ENCODE data around the gene DAZAP2.

DNA sequence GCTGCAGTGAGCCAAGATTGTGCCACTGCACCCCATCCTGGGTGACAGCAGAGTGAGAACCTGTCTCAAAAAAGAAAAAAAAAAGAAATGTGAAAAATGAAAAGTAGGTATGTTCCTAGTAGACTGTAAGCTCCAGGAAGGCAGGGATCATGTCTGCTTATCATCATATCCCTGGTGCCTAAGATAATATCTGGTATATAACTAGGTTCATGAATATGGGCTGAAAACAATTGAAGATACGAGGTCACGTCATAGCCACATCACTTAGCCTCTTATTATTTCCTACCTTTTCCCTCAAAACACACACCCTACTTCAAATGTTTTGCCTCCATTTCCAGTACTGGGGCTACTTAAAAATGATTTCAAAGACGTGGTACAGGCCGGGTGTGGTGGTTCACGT, 23.7 kb upstream of the DAZAP2 start:
- TF ChIP-seq, protein P1, sequence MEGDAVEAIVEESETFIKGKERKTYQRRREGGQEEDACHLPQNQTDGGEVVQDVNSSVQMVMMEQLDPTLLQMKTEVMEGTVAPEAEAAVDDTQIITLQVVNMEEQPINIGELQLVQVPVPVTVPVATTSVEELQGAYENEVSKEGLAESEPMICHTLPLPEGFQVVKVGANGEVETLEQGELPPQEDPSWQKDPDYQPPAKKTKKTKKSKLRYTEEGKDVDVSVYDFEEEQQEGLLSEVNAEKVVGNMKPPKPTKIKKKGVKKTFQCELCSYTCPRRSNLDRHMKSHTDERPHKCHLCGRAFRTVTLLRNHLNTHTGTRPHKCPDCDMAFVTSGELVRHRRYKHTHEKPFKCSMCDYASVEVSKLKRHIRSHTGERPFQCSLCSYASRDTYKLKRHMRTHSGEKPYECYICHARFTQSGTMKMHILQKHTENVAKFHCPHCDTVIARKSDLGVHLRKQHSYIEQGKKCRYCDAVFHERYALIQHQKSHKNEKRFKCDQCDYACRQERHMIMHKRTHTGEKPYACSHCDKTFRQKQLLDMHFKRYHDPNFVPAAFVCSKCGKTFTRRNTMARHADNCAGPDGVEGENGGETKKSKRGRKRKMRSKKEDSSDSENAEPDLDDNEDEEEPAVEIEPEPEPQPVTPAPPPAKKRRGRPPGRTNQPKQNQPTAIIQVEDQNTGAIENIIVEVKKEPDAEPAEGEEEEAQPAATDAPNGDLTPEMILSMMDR (tag by site-specific recombination; IDR thresholded peaks at IDR 0.05): no peak
- TF ChIP-seq ZNF76 (tag by site-specific recombination; IDR thresholded peaks at IDR 0.05; ENCODE audit: borderline replicate concordance, low read depth): no peak
- TF ChIP-seq, protein P2, sequence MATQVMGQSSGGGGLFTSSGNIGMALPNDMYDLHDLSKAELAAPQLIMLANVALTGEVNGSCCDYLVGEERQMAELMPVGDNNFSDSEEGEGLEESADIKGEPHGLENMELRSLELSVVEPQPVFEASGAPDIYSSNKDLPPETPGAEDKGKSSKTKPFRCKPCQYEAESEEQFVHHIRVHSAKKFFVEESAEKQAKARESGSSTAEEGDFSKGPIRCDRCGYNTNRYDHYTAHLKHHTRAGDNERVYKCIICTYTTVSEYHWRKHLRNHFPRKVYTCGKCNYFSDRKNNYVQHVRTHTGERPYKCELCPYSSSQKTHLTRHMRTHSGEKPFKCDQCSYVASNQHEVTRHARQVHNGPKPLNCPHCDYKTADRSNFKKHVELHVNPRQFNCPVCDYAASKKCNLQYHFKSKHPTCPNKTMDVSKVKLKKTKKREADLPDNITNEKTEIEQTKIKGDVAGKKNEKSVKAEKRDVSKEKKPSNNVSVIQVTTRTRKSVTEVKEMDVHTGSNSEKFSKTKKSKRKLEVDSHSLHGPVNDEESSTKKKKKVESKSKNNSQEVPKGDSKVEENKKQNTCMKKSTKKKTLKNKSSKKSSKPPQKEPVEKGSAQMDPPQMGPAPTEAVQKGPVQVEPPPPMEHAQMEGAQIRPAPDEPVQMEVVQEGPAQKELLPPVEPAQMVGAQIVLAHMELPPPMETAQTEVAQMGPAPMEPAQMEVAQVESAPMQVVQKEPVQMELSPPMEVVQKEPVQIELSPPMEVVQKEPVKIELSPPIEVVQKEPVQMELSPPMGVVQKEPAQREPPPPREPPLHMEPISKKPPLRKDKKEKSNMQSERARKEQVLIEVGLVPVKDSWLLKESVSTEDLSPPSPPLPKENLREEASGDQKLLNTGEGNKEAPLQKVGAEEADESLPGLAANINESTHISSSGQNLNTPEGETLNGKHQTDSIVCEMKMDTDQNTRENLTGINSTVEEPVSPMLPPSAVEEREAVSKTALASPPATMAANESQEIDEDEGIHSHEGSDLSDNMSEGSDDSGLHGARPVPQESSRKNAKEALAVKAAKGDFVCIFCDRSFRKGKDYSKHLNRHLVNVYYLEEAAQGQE (tag by site-specific recombination; IDR thresholded peaks at IDR 0.05): no peak
- TF ChIP-seq TCF7L2 (IDR thresholded peaks at IDR 0.05; ENCODE audit: borderline replicate concordance, low read depth, low read length): no peak
- TF ChIP-seq, protein P3, sequence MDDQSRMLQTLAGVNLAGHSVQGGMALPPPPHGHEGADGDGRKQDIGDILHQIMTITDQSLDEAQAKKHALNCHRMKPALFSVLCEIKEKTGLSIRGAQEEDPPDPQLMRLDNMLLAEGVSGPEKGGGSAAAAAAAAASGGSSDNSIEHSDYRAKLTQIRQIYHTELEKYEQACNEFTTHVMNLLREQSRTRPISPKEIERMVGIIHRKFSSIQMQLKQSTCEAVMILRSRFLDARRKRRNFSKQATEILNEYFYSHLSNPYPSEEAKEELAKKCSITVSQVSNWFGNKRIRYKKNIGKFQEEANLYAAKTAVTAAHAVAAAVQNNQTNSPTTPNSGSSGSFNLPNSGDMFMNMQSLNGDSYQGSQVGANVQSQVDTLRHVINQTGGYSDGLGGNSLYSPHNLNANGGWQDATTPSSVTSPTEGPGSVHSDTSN (CRISPR knock-in tag; IDR thresholded peaks at IDR 0.05): no peak
- no peak for TF ChIP-seq ZNF292 (tag by site-specific recombination; IDR thresholded peaks at IDR 0.05; ENCODE audit: borderline replicate concordance, low read depth)
- TF ChIP-seq ZNF501 (tag by site-specific recombination; IDR thresholded peaks at IDR 0.05): no peak
- TF ChIP-seq ZFP3 (tag by site-specific recombination; IDR thresholded peaks at IDR 0.05; ENCODE audit: low read depth): no peak
- TF ChIP-seq ZNF514 (tag by site-specific recombination; IDR thresholded peaks at IDR 0.05): no peak
- TF ChIP-seq, protein P4, sequence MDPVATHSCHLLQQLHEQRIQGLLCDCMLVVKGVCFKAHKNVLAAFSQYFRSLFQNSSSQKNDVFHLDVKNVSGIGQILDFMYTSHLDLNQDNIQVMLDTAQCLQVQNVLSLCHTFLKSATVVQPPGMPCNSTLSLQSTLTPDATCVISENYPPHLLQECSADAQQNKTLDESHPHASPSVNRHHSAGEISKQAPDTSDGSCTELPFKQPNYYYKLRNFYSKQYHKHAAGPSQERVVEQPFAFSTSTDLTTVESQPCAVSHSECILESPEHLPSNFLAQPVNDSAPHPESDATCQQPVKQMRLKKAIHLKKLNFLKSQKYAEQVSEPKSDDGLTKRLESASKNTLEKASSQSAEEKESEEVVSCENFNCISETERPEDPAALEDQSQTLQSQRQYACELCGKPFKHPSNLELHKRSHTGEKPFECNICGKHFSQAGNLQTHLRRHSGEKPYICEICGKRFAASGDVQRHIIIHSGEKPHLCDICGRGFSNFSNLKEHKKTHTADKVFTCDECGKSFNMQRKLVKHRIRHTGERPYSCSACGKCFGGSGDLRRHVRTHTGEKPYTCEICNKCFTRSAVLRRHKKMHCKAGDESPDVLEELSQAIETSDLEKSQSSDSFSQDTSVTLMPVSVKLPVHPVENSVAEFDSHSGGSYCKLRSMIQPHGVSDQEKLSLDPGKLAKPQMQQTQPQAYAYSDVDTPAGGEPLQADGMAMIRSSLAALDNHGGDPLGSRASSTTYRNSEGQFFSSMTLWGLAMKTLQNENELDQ (tag by site-specific recombination; IDR thresholded peaks at IDR 0.05; ENCODE audit: low read depth): no peak
- TF ChIP-seq, protein P5, sequence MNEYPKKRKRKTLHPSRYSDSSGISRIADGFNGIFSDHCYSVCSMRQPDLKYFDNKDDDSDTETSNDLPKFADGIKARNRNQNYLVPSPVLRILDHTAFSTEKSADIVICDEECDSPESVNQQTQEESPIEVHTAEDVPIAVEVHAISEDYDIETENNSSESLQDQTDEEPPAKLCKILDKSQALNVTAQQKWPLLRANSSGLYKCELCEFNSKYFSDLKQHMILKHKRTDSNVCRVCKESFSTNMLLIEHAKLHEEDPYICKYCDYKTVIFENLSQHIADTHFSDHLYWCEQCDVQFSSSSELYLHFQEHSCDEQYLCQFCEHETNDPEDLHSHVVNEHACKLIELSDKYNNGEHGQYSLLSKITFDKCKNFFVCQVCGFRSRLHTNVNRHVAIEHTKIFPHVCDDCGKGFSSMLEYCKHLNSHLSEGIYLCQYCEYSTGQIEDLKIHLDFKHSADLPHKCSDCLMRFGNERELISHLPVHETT (tag by site-specific recombination; IDR thresholded peaks at IDR 0.05): no peak
- no peak for TF ChIP-seq ZNF629 (tag by site-specific recombination; IDR thresholded peaks at IDR 0.05)
- TF ChIP-seq ZNF530 (tag by site-specific recombination; IDR thresholded peaks at IDR 0.05; ENCODE audit: low read depth): no peak

All from HEK293 (cell line).